NB4 (cell line): ENCODE measurements around the gene LGALS7B.

Experiments used
- MYC ChIP-seq: IDR thresholded peaks from 2 replicates; pipeline ENCODE4 v1.6.1; 2011; ENCODE audit warnings: low read depth, low read length
- POLR2A ChIP-seq: IDR thresholded peaks from 2 replicates; pipeline ENCODE4 v1.6.1; 2011; ENCODE audit warnings: mild to moderate bottlenecking; ENCODE audit not compliant: insufficient read length; ENCODE audit errors: extremely low read depth
- TF ChIP-seq, protein P1 (sequence below): IDR thresholded peaks from one replicate; pipeline ENCODE4 v1.5.1; 2012; ENCODE audit warnings: low read depth, low read length
- TF ChIP-seq, protein P2 (sequence below): IDR thresholded peaks from 2 replicates; pipeline ENCODE4 v1.6.1; 2011; ENCODE audit warnings: low read depth, low read length

DNA sequence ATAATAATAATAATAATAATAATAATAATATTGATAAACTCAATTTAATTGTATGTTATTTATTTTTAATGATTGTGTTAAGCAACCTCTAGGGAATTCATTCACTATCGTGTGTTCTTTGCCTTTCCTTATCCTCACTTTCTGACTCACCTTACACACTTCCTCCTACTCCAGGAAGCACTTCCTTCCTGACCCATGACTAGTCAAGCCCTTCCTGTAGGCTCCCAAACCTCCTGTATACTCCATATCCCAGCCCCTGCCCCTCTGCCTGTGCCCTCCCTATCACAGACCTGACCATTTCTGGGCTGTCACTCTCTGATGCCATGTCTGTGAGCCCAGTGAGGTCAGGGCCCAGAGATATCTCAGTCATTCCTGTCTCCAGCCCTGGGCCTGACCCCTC lies 16.2 kb downstream of the LGALS7B start:
- TF ChIP-seq, protein P1, sequence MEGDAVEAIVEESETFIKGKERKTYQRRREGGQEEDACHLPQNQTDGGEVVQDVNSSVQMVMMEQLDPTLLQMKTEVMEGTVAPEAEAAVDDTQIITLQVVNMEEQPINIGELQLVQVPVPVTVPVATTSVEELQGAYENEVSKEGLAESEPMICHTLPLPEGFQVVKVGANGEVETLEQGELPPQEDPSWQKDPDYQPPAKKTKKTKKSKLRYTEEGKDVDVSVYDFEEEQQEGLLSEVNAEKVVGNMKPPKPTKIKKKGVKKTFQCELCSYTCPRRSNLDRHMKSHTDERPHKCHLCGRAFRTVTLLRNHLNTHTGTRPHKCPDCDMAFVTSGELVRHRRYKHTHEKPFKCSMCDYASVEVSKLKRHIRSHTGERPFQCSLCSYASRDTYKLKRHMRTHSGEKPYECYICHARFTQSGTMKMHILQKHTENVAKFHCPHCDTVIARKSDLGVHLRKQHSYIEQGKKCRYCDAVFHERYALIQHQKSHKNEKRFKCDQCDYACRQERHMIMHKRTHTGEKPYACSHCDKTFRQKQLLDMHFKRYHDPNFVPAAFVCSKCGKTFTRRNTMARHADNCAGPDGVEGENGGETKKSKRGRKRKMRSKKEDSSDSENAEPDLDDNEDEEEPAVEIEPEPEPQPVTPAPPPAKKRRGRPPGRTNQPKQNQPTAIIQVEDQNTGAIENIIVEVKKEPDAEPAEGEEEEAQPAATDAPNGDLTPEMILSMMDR: no peak
- TF ChIP-seq POLR2A (no peak), MYC (no peak)
- TF ChIP-seq, protein P2, sequence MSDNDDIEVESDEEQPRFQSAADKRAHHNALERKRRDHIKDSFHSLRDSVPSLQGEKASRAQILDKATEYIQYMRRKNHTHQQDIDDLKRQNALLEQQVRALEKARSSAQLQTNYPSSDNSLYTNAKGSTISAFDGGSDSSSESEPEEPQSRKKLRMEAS: no peak
